D721Med (cell line): ENCODE results near the gene RELL2.
"Not testable (repeated sequence)": the region's sequence is repeated elsewhere in the genome, so short reads cannot be mapped to it uniquely, and the experiment has no call there.

Experiments
- DNase-seq: peaks from one replicate; pipeline ENCODE4 v3.0.0; 2011; ENCODE audit warnings: low spot score; ENCODE audit not compliant: insufficient read length
- FAIRE-seq: peaks from 2 replicates; lab custom pipeline; 2011; peaks lifted over from hg19 to GRCh38; lab: Jason Lieb, UNC
- CTCF ChIP-seq: IDR thresholded peaks from 2 replicates; pipeline ENCODE4 v1.5.1; 2012; ENCODE audit warnings: mild to moderate bottlenecking, control low read depth; ENCODE audit not compliant: insufficient read depth; ENCODE audit errors: missing control alignments

RELL2 gene

GRCh38 chr5:141602606-141603005 is 34.2 kb upstream of the RELL2 start:
- FAIRE-seq: no peak

GRCh38 chr5:141603923-141604717 is 32.7 kb upstream of the RELL2 start:
- no peak for TF ChIP-seq CTCF
- no peak for FAIRE-seq
- no peak for DNase-seq

More at GRCh38 chr5:141602606-141603005, 34.2 kb upstream of the RELL2 start:
- TF ChIP-seq CTCF: no peak
- DNase-seq: no peak

- no peak for FAIRE-seq
- DNase-seq: no peak
- TF ChIP-seq CTCF: no peak
Observed at GRCh38 chr5:141605523-141606277, 31.1 kb upstream of the RELL2 start.

- DNase-seq (no peak), FAIRE-seq (no peak)
- no peak for TF ChIP-seq CTCF
Observed at GRCh38 chr5:141608046-141608445, 28.8 kb upstream of the RELL2 start.

- FAIRE-seq (no peak), DNase-seq (no peak)
- TF ChIP-seq CTCF: no peak
Observed at GRCh38 chr5:141608557-141608956, 28.2 kb upstream of the RELL2 start.

- no peak for FAIRE-seq
- no peak for TF ChIP-seq CTCF
- no peak for DNase-seq
Observed at GRCh38 chr5:141609044-141609443, 27.8 kb upstream of the RELL2 start.

GRCh38 chr5:141609921-141610320 is 26.9 kb upstream of the RELL2 start:
- DNase-seq, FAIRE-seq: not testable (repeated sequence)
